ENCODE data around the gene SSC5D. TPM values are rescaled to one million over a fixed set of nuclear protein-coding genes. Genes with fewer than 3 reads are reported as not detected.

SSC5D gene
- total and polyA plus RNA-seq, 10 of the 15 experiments (the other 5 are each of a cell fraction or from before 2014, with no cell fraction given): 0.03 to 0.13 (median 0.05) TPM; not detected in 4

DNA sequence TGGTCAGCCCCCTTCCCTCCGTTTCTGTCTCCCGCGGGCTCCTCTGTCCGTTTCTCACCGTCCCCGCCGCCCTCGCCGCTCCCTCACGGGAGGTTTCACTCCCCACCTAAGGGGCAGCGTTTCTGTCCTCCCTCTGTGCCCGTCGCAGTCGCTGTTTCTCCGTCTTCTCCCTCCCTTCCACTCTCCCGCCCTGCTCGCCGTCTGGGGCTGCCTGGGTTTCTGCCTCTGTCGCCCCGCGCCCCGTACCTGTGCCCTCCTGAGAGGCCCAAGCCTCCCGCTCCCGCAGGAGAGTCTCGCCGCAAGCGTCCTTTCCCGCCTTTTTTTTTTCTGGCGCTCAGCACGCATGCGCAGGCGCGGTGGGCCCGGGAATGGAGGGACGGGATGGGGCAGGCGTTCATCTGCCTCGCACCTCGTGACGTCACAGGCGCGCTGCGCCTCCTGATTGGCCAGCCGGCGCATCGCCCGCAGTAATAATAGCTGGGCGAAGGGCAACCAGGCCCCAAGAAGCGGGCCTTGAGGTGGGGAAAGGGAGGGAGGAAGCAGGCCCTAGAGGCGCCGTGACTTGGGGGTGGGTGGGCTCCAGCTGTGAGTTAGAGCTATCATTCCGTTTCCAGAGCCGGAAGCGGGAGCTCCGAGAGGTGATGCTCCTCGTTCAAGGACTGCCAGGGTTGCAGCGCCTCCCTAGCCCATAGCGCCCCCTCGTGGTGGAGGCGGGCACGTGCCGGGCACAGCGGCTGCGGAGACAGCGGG is 15.4 kb downstream of the SSC5D start (continued):
- TF ChIP-seq, protein P1, sequence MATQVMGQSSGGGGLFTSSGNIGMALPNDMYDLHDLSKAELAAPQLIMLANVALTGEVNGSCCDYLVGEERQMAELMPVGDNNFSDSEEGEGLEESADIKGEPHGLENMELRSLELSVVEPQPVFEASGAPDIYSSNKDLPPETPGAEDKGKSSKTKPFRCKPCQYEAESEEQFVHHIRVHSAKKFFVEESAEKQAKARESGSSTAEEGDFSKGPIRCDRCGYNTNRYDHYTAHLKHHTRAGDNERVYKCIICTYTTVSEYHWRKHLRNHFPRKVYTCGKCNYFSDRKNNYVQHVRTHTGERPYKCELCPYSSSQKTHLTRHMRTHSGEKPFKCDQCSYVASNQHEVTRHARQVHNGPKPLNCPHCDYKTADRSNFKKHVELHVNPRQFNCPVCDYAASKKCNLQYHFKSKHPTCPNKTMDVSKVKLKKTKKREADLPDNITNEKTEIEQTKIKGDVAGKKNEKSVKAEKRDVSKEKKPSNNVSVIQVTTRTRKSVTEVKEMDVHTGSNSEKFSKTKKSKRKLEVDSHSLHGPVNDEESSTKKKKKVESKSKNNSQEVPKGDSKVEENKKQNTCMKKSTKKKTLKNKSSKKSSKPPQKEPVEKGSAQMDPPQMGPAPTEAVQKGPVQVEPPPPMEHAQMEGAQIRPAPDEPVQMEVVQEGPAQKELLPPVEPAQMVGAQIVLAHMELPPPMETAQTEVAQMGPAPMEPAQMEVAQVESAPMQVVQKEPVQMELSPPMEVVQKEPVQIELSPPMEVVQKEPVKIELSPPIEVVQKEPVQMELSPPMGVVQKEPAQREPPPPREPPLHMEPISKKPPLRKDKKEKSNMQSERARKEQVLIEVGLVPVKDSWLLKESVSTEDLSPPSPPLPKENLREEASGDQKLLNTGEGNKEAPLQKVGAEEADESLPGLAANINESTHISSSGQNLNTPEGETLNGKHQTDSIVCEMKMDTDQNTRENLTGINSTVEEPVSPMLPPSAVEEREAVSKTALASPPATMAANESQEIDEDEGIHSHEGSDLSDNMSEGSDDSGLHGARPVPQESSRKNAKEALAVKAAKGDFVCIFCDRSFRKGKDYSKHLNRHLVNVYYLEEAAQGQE (IDR thresholded peaks at IDR 0.05; ENCODE audit: low read depth, low read length): no peak
- TF ChIP-seq GATAD2B (conservative IDR thresholded peaks at IDR 0.05; ENCODE audit: low read depth) (peak; percentile 72; the same call in 1 of the 2 replicates), PML (IDR thresholded peaks at IDR 0.05; ENCODE audit: low read length) (no peak), SUZ12 (IDR thresholded peaks at IDR 0.05; ENCODE audit: unreplicated experiment) (no peak), RUNX3 (IDR thresholded peaks at IDR 0.05; ENCODE audit: low read length) (no peak), TBL1XR1 (IDR thresholded peaks at IDR 0.05; ENCODE audit: low read depth, low read length) (no peak), TCF12 (IDR thresholded peaks at IDR 0.05; ENCODE audit: low read depth, low read length) (no peak)
- TF ChIP-seq, protein P2, sequence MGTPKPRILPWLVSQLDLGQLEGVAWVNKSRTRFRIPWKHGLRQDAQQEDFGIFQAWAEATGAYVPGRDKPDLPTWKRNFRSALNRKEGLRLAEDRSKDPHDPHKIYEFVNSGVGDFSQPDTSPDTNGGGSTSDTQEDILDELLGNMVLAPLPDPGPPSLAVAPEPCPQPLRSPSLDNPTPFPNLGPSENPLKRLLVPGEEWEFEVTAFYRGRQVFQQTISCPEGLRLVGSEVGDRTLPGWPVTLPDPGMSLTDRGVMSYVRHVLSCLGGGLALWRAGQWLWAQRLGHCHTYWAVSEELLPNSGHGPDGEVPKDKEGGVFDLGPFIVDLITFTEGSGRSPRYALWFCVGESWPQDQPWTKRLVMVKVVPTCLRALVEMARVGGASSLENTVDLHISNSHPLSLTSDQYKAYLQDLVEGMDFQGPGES (IDR thresholded peaks at IDR 0.05): no peak
- TF ChIP-seq, protein P3, sequence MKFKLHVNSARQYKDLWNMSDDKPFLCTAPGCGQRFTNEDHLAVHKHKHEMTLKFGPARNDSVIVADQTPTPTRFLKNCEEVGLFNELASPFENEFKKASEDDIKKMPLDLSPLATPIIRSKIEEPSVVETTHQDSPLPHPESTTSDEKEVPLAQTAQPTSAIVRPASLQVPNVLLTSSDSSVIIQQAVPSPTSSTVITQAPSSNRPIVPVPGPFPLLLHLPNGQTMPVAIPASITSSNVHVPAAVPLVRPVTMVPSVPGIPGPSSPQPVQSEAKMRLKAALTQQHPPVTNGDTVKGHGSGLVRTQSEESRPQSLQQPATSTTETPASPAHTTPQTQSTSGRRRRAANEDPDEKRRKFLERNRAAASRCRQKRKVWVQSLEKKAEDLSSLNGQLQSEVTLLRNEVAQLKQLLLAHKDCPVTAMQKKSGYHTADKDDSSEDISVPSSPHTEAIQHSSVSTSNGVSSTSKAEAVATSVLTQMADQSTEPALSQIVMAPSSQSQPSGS (IDR thresholded peaks at IDR 0.05; ENCODE audit: low read length): no peak
- TF ChIP-seq, protein P4, sequence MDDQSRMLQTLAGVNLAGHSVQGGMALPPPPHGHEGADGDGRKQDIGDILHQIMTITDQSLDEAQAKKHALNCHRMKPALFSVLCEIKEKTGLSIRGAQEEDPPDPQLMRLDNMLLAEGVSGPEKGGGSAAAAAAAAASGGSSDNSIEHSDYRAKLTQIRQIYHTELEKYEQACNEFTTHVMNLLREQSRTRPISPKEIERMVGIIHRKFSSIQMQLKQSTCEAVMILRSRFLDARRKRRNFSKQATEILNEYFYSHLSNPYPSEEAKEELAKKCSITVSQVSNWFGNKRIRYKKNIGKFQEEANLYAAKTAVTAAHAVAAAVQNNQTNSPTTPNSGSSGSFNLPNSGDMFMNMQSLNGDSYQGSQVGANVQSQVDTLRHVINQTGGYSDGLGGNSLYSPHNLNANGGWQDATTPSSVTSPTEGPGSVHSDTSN (IDR thresholded peaks at IDR 0.05; ENCODE audit: insufficient replicate concordance, low read depth, low read length): no peak
- TF ChIP-seq, protein P5, sequence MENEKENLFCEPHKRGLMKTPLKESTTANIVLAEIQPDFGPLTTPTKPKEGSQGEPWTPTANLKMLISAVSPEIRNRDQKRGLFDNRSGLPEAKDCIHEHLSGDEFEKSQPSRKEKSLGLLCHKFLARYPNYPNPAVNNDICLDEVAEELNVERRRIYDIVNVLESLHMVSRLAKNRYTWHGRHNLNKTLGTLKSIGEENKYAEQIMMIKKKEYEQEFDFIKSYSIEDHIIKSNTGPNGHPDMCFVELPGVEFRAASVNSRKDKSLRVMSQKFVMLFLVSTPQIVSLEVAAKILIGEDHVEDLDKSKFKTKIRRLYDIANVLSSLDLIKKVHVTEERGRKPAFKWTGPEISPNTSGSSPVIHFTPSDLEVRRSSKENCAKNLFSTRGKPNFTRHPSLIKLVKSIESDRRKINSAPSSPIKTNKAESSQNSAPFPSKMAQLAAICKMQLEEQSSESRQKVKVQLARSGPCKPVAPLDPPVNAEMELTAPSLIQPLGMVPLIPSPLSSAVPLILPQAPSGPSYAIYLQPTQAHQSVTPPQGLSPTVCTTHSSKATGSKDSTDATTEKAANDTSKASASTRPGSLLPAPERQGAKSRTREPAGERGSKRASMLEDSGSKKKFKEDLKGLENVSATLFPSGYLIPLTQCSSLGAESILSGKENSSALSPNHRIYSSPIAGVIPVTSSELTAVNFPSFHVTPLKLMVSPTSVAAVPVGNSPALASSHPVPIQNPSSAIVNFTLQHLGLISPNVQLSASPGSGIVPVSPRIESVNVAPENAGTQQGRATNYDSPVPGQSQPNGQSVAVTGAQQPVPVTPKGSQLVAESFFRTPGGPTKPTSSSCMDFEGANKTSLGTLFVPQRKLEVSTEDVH (IDR thresholded peaks at IDR 0.05; ENCODE audit: low read depth, partially characterized antibody): peak; percentile 86
- TF ChIP-seq, protein P6, sequence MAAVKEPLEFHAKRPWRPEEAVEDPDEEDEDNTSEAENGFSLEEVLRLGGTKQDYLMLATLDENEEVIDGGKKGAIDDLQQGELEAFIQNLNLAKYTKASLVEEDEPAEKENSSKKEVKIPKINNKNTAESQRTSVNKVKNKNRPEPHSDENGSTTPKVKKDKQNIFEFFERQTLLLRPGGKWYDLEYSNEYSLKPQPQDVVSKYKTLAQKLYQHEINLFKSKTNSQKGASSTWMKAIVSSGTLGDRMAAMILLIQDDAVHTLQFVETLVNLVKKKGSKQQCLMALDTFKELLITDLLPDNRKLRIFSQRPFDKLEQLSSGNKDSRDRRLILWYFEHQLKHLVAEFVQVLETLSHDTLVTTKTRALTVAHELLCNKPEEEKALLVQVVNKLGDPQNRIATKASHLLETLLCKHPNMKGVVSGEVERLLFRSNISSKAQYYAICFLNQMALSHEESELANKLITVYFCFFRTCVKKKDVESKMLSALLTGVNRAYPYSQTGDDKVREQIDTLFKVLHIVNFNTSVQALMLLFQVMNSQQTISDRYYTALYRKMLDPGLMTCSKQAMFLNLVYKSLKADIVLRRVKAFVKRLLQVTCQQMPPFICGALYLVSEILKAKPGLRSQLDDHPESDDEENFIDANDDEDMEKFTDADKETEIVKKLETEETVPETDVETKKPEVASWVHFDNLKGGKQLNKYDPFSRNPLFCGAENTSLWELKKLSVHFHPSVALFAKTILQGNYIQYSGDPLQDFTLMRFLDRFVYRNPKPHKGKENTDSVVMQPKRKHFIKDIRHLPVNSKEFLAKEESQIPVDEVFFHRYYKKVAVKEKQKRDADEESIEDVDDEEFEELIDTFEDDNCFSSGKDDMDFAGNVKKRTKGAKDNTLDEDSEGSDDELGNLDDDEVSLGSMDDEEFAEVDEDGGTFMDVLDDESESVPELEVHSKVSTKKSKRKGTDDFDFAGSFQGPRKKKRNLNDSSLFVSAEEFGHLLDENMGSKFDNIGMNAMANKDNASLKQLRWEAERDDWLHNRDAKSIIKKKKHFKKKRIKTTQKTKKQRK (IDR thresholded peaks at IDR 0.05; ENCODE audit: low read depth, low read length): no peak
- TF ChIP-seq, protein P7, sequence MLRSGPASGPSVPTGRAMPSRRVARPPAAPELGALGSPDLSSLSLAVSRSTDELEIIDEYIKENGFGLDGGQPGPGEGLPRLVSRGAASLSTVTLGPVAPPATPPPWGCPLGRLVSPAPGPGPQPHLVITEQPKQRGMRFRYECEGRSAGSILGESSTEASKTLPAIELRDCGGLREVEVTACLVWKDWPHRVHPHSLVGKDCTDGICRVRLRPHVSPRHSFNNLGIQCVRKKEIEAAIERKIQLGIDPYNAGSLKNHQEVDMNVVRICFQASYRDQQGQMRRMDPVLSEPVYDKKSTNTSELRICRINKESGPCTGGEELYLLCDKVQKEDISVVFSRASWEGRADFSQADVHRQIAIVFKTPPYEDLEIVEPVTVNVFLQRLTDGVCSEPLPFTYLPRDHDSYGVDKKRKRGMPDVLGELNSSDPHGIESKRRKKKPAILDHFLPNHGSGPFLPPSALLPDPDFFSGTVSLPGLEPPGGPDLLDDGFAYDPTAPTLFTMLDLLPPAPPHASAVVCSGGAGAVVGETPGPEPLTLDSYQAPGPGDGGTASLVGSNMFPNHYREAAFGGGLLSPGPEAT (IDR thresholded peaks at IDR 0.05; ENCODE audit: low read depth): no peak

Data from GM12878 (cell line).